ENCODE results near the gene GMDS.

The GMDS gene

GRCh38 chr6:1895721-1896120 is 349.7 kb downstream of the GMDS start:
- DNase-seq (ENCODE audit: low read depth in 2 of 2): no peak

GRCh38 chr6:1894954-1895353 is 350.5 kb downstream of the GMDS start:
- no peak for DNase-seq (ENCODE audit: low read depth in 2 of 2)

- DNase-seq (ENCODE audit: low read depth in 2 of 2): no peak
Observed at GRCh38 chr6:1893470-1894130, 351.8 kb downstream of the GMDS start.

- DNase-seq (ENCODE audit: low read depth in 2 of 2): no peak
Observed at GRCh38 chr6:1892716-1893115, 352.7 kb downstream of the GMDS start.

GRCh38 chr6:1890987-1891386 is 354.4 kb downstream of the GMDS start:
- no peak for DNase-seq (ENCODE audit: low read depth in 2 of 2)

- no peak for DNase-seq (ENCODE audit: low read depth in 2 of 2)
Observed at GRCh38 chr6:1890071-1890470, 355.3 kb downstream of the GMDS start.

GRCh38 chr6:1885576-1886011 is 359.8 kb downstream of the GMDS start:
- DNase-seq (ENCODE audit: low read depth in 2 of 2): no peak

- no peak for DNase-seq (ENCODE audit: low read depth in 2 of 2)
Observed at GRCh38 chr6:1884313-1884712, 361.1 kb downstream of the GMDS start.

GRCh38 chr6:1878330-1878729 is 367.1 kb downstream of the GMDS start:
- no peak for DNase-seq (ENCODE audit: low read depth in 2 of 2)

- no peak for DNase-seq (ENCODE audit: low read depth in 2 of 2)
Observed at GRCh38 chr6:1873781-1874180, 371.6 kb downstream of the GMDS start.

GRCh38 chr6:1872649-1873131 is 372.7 kb downstream of the GMDS start:
- DNase-seq (ENCODE audit: low read depth in 2 of 2): no peak

- no peak for DNase-seq (ENCODE audit: low read depth in 2 of 2)
Observed at GRCh38 chr6:1871724-1872315, 373.6 kb downstream of the GMDS start.

GRCh38 chr6:1870932-1871331 is 374.5 kb downstream of the GMDS start:
- no peak for DNase-seq (ENCODE audit: low read depth in 2 of 2)

- DNase-seq (ENCODE audit: low read depth in 2 of 2): no peak
Observed at GRCh38 chr6:1870251-1870650, 375.2 kb downstream of the GMDS start.

- DNase-seq (ENCODE audit: low read depth in 2 of 2): no peak
Observed at GRCh38 chr6:1869769-1870168, 375.6 kb downstream of the GMDS start.

GRCh38 chr6:1869308-1869707 is 376.1 kb downstream of the GMDS start:
- no peak for DNase-seq (ENCODE audit: low read depth in 2 of 2)

GRCh38 chr6:1868561-1869261 is 376.7 kb downstream of the GMDS start:
- DNase-seq (ENCODE audit: low read depth in 2 of 2): no peak

GRCh38 chr6:1867197-1867596 is 378.2 kb downstream of the GMDS start:
- DNase-seq (ENCODE audit: low read depth in 2 of 2): no peak

GRCh38 chr6:1865585-1865984 is 379.8 kb downstream of the GMDS start:
- no peak for DNase-seq (ENCODE audit: low read depth in 2 of 2)

GRCh38 chr6:1864496-1864895 is 380.9 kb downstream of the GMDS start:
- DNase-seq (ENCODE audit: low read depth in 2 of 2): no peak

GRCh38 chr6:1862411-1862810 is 383.0 kb downstream of the GMDS start:
- no peak for DNase-seq (ENCODE audit: low read depth in 2 of 2)

- DNase-seq (ENCODE audit: low read depth in 2 of 2): no peak
Observed at GRCh38 chr6:1860756-1861348, 384.6 kb downstream of the GMDS start.

GRCh38 chr6:1858859-1859258 is 386.5 kb downstream of the GMDS start:
- no peak for DNase-seq (ENCODE audit: low read depth in 2 of 2)
